GM19351 (cell line): ENCODE results near the gene ARHGAP15.

Experiments used
- ATAC-seq: cut with Tn5 transposase; IDR thresholded peaks from one replicate; pipeline ENCODE4 v1.9.1; 2021; ENCODE audit warnings: mild to moderate bottlenecking, moderate library complexity; ENCODE audit not compliant: unreplicated experiment

The ARHGAP15 gene

GRCh38 chr2:143604566-143604959 lies 475.3 kb downstream of the ARHGAP15 start:
- ATAC-seq: no peak

- ATAC-seq: no peak
These were observed 478.2 kb downstream of the ARHGAP15 start for GRCh38 chr2:143607231-143608062.

GRCh38 chr2:143608063-143608423 lies 478.8 kb downstream of the ARHGAP15 start:
- no peak for ATAC-seq

DNA sequence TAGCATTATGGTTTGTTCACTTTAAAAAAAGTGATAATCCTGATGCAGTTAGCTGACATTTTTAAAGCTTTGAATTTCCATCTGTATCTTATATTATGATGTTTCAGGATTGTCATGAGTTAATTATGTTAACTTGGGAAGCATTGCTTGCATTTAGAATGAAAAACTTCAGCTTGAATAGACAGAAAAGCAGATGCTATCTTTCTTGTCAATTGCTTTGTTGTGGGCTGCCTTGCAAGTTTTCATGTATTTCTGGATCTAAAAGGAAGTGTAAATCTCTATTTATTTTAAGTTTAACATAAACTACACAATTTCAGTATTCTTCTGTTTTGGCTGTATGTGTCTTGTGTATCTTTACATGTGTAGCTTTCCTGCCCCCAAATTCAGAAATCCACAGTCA lies 479.5 kb downstream of the ARHGAP15 start:
- no peak for ATAC-seq

DNA sequence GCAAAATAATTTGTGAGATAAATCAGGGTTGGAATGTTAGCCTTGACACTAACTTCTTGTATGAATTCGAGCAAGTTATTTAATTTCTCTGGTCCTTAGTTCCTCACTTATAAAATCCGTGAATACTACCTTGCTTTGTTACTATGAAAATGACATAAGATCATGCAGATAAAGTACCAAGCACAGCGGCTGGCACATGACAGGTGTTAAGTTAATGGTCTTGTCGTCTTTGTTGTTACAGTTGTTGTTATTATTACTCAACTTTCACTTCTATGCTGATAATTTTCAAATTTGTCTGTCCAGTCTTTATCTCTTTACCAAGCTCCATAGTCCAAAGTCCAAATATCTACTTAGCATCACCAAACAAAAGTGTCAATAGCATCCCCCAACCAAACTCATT lies 482.1 kb downstream of the ARHGAP15 start:
- no peak for ATAC-seq

DNA sequence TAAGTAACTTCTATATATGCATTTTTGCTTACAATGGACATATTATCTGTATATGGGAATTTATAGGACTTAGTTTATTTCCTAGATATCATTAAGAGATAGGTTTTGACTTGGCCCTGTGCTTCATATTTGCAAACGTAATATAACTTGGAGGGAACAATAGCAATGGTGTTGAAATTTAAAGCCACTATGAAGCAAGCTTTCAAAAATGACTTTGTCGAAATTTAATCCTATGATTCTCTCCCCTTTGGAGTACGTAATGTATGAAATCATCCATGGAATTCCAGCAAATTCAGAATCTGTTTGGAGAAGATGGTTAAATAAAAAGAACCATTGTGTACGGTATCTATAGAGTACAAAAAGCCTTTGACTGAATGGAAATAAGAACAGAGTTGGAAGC lies 486.3 kb downstream of the ARHGAP15 start:
- no peak for ATAC-seq

- ATAC-seq: no peak
These were observed 487.2 kb downstream of the ARHGAP15 start for GRCh38 chr2:143616452-143616851.

- no peak for ATAC-seq
These were observed 488.7 kb downstream of the ARHGAP15 start for GRCh38 chr2:143617803-143618415.

DNA sequence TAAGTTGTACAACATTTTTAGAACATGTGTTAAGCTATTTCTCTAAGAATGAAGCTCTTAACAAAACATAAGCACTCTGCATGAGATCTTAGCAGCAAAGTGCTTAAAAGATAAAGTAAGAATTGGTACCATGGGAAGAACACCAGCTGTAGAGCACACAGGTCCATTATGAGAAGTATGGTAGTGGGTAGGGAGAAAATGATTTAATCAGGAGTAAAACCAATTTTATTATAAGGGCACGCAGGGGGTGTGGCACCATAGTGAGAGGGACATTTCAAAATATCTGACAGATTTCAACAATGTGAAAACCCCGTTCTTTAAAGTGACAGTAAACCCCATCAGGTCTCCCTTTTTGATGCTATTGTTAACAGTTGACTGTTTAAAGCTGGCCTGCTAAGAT lies 492.9 kb downstream of the ARHGAP15 start:
- ATAC-seq: no peak

DNA sequence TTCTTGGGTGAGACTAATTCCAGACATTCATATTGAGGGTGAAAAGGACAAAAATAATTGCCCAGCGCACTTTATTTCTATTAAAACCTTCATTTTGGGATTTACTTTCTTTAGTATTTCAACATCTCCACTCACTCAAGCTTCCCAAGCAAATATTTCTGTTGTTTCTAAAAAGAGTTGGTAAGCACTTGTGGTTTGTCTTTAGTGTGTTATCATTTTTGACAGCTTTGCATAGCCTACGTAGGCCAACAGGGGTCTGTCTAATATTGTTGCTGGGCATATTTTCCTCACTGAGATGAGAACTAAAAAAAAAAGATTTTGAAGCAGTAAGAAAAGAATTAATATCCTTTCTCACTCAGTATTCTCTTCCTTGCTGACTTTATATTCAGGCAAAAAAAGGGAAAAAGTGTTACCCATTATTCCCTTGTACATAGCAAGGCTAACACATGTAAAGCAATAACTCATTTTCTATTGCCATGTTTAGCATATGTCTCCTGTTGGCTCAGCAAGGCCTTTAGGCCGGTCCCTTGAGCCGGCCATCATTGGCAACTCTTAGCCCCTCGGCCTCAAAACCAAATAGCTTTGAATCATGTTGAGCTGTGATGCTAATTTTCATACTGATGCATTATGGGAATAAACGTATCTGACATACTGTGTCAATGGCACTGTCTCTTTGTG lies 494.2 kb downstream of the ARHGAP15 start:
- ATAC-seq: no peak

DNA sequence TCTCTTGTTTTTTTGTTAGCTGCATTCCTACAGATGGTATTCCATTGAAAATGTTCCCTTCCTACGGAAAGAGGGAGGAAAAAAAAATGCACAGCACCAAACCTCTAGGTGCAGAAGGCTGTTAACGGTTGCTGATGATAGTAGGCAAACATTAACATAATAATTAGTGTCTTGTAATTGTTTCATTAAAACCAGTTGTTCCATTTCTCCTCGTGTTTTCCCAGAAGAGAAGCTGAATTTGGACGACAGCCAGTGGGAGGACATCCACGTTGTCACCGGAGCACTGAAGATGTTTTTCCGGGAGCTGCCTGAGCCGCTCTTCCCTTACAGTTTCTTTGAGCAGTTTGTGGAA lies 494.7 kb downstream of the ARHGAP15 start:
- ATAC-seq: no peak

DNA sequence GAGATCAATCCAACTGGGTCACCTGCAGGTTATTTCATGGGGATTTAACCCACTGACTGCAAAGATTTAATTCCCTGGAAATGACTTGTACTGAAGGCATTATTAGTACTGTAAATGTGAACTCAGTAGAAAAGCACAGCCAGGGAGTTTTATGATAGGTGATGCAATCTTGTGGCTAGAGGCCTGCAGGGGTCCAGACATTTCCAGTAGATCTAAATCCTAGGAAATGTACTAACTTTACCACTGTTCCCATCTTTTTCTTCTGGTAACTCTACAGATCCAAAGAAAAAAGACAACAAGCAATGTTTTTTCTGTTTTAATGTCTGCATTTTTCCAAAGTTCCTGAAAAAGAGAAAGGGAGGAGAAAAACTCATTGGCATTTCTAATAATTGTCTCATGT lies 500.1 kb downstream of the ARHGAP15 start:
- no peak for ATAC-seq

GRCh38 chr2:143632751-143633374 lies 503.6 kb downstream of the ARHGAP15 start:
- no peak for ATAC-seq

- ATAC-seq: no peak
These were observed 504.2 kb downstream of the ARHGAP15 start for GRCh38 chr2:143633419-143633818.

GRCh38 chr2:143635302-143635701 lies 506.1 kb downstream of the ARHGAP15 start:
- no peak for ATAC-seq

GRCh38 chr2:143635936-143636335 lies 506.7 kb downstream of the ARHGAP15 start:
- no peak for ATAC-seq

- ATAC-seq: no peak
These were observed 511.6 kb downstream of the ARHGAP15 start for GRCh38 chr2:143640826-143641225.

DNA sequence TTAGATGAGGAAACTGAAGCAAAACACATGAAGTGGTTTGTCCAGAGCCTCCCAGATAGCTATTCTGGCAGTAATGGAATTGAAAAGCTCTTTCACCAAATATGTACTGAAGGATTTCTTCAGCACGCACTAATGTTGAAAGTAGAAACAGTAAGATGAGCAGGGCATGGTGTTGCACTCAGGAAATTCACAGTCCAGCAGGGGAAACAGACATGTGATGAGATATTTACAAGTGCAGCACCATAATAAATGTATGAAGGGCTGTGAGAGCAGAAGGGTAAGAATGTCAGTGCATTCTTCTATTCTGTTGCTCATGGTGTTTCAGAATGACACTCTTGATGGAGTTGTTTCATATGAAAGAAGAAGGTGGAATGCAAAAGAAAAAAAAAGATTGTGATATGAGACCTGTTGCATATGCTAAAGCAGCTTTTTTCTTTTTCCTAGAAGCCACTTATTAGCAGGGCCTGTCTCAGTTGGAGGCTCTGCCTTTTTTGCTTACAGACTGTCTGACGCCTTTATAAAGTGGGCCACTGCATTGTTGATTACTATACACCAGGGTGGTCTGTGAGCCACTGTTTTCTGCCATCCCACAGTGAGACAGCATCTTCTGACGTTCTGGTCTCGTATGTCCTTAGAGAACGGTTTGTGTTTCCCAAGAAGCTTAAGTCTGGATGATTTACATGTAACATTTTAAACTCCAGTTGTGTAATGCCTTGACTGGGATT lies 516.9 kb downstream of the ARHGAP15 start:
- no peak for ATAC-seq

DNA sequence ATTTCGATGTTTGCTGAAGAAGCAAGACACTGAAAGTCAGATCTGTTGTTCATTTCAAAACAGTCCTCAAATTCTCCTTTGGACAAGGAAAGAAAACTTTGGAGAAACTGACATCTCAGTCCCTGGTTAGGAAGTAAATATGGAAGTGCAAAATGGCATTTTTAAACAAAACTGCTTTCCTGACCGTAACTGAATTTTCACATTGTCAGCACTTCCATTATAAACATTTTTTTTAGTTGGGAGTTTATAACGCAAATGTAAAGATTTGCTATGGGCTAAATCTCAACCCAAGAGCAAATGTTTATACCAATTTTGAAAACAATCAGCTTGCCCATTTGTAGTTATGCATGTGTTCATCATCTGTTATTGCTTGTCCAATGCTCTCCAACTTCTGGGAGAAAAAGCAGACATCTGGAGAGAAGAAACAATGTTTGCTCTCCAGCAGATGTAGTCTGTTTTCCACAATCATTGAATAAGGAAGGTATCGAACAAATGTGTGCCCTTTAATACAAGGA lies 520.1 kb downstream of the ARHGAP15 start:
- no peak for ATAC-seq

- ATAC-seq: no peak
These were observed 523.5 kb downstream of the ARHGAP15 start for GRCh38 chr2:143652692-143653091.

DNA sequence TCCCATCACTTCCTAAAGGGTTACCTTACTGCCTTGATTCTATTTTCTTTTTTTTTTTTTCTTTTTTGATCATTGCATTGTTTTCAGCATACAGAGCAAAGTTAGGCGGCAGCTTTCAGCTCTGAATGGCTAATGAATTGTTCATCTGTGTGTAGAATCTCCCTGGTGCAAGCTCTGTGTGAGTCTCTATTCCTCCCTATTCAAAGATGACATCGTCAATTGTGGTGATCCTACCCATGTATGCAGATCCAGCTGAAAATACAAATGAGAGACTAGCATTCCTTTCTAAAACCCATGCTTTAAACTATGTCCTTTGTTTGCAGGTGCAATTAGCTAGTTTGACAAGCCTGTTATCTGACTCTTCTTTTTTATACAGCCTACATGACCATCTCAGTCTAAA lies 539.0 kb downstream of the ARHGAP15 start:
- no peak for ATAC-seq
